Measurements from ENCODE around the gene CBL. TPM values are rescaled to one million over a fixed set of nuclear protein-coding genes. Genes with fewer than 3 reads are reported as not detected.

Gene CBL
- total RNA-seq, 1 experiment from 2014 or later: 45.6 TPM

Small RNA genes lying within 50 kb of the gene (microRNA-seq; reads per million reads assigned to microRNA genes)
- not detected for gene MIR6756 (ENCODE audit: borderline number of aligned reads)

Other genes with a start within 250 kb of the CBL start
- gene FOXR1, start 234.6 kb upstream of the CBL start, total RNA-seq (2021): not detected in 3 replicates
- 39.1 to 42.1 TPM (median 41.7 TPM) in 3 replicates for gene CENATAC, start 208.2 kb upstream of the CBL start, total RNA-seq (2021)
- gene RPS25, start 188.0 kb upstream of the CBL start, total RNA-seq (2021): 1,349 to 1,504 TPM (median 1,464 TPM) in 3 replicates
- gene TRAPPC4, start 187.6 kb upstream of the CBL start, total RNA-seq (2021): 65.1 to 75.7 TPM (median 65.5 TPM) in 3 replicates
- 48.6 to 57.0 TPM (median 54.5 TPM) in 3 replicates for gene SLC37A4, start 175.5 kb upstream of the CBL start, total RNA-seq (2021)
- 212 to 276 TPM (median 218 TPM) in 3 replicates for gene HYOU1, start 149.1 kb upstream of the CBL start, total RNA-seq (2021)
- gene VPS11, start 138.5 kb upstream of the CBL start, total RNA-seq (2021): 17.2 to 20.2 TPM (median 18.4 TPM) in 3 replicates
- gene HMBS, start 121.5 kb upstream of the CBL start, total RNA-seq (2021): 55.4 to 64.4 TPM (median 62.3 TPM) in 3 replicates
- gene DPAGT1, start 104.5 kb upstream of the CBL start, total RNA-seq (2021): 59.6 to 64.6 TPM (median 63.5 TPM) in 3 replicates
- 3.4 to 6.4 TPM (median 4.4 TPM) in 3 replicates for gene C2CD2L, start 99.0 kb upstream of the CBL start, total RNA-seq (2021)
- 34.0 to 37.1 TPM (median 35.4 TPM) in 3 replicates for gene HINFP, start 84.8 kb upstream of the CBL start, total RNA-seq (2021)
- gene ABCG4, start 57.3 kb upstream of the CBL start, total RNA-seq (2021): 1.9 to 4.4 TPM (median 2.1 TPM) in 3 replicates
- 19.9 to 23.2 TPM (median 20.8 TPM) in 3 replicates for gene NLRX1, start 37.6 kb upstream of the CBL start, total RNA-seq (2021)
- gene NHERF4, start 20.9 kb upstream of the CBL start, total RNA-seq (2021): 0.32 to 0.59 TPM in 2 of 3 replicates, not detected in the other
- 20.7 to 26.4 TPM (median 22.1 TPM) in 3 replicates for gene MCAM, start 110.8 kb downstream of the CBL start, total RNA-seq (2021)
- gene RNF26, start 128.2 kb downstream of the CBL start, total RNA-seq (2021): 90.0 to 91.1 TPM (median 90.6 TPM) in 3 replicates
- gene C1QTNF5, start 134.5 kb downstream of the CBL start, total RNA-seq (2021): 2.0 to 3.0 TPM (median 2.2 TPM) in 3 replicates
- not detected in 3 replicates for gene MFRP, start 140.4 kb downstream of the CBL start, total RNA-seq (2021)
- gene USP2, start 175.4 kb downstream of the CBL start, total RNA-seq (2021): 7.3 to 8.2 TPM (median 8.0 TPM) in 3 replicates
- 325 to 376 TPM (median 365 TPM) in 3 replicates for gene THY1, start 216.8 kb downstream of the CBL start, total RNA-seq (2021)